A673 (cell line): ENCODE results near the gene GRAMD2B. TPM values are rescaled to one million over a fixed set of nuclear protein-coding genes. Genes with fewer than 3 reads are reported as not detected.

ENCODE experiments used
- BruUV-seq: library from RNA; stranded (reverse); fragments of 400-500 nt; replicated peaks from 2 replicates; lab custom pipeline; 2021; lab: Mats Ljungman, UMichigan
- CTCF ChIA-PET: fragments of 300-600 bp; sonication (Branson Sonifier 250); formaldehyde crosslinking; loops from one replicate; lab custom pipeline; 2022; ENCODE audit warnings: antibody characterized with exemption; lab: Charles Lee
- POLR2A ChIA-PET: fragments of 300-600 bp; sonication (Branson Sonifier 250); formaldehyde crosslinking; loops from one replicate; lab custom pipeline; 2022; ENCODE audit warnings: antibody characterized with exemption; ENCODE audit not compliant: low non-redundant PET; lab: Charles Lee
- DNase-seq: peaks from one replicate; pipeline ENCODE4 v3.0.0-alpha.2; 2015; ENCODE audit warnings: low spot score
- H3K27ac ChIP-seq: fragments of 200-600 bp; sonication (generic); 2 replicates; pipeline ENCODE4 v1.5.1; 2016; ENCODE audit warnings: mixed run types, low read depth, mild to moderate bottlenecking, mixed read lengths, antibody characterized with exemption, low read length; ENCODE audit not compliant: poor library complexity, severe bottlenecking
- H3K27me3 ChIP-seq: fragments of 200-600 bp; sonication (generic); replicated peaks from 2 replicates; pipeline ENCODE4 v1.6.1; 2017; ENCODE audit warnings: mixed run types, low read depth, mild to moderate bottlenecking, mixed read lengths, antibody characterized with exemption, low read length; ENCODE audit not compliant: insufficient read depth, poor library complexity
- H3K36me3 ChIP-seq: fragments of 200-600 bp; sonication (generic); 2 replicates; pipeline ENCODE4 v1.6.1; 2016; ENCODE audit warnings: mixed run types, mild to moderate bottlenecking, mixed read lengths, antibody characterized with exemption, low read length; ENCODE audit not compliant: insufficient read depth, poor library complexity, severe bottlenecking
- H3K4me1 ChIP-seq: fragments of 200-600 bp; sonication (generic); 2 replicates; pipeline ENCODE4 v1.6.1; 2017; ENCODE audit warnings: mixed run types, mild to moderate bottlenecking, mixed read lengths, antibody characterized with exemption, low read length; ENCODE audit not compliant: insufficient read depth, poor library complexity, severe bottlenecking
- H3K4me3 ChIP-seq: fragments of 200-600 bp; sonication (generic); 2 replicates; pipeline ENCODE4 v1.5.1; 2016; ENCODE audit warnings: low read depth, mixed run types, mild to moderate bottlenecking, mixed read lengths, low read length; ENCODE audit not compliant: poor library complexity, severe bottlenecking
- H3K9me3 ChIP-seq: fragments of 200-600 bp; sonication (generic); 2 replicates; pipeline ENCODE4 v1.6.1; 2016; ENCODE audit warnings: mixed run types, low read depth, mild to moderate bottlenecking, mixed read lengths, antibody characterized with exemption, low read length; ENCODE audit not compliant: poor library complexity, severe bottlenecking
- EZH2 ChIP-seq: fragments of 200-600 bp; sonication (generic); IDR thresholded peaks from 2 replicates; pipeline ENCODE4 v1.6.1; 2017; ENCODE audit warnings: borderline replicate concordance, low read depth, mild to moderate bottlenecking, mixed read lengths, antibody characterized with exemption, low read length; ENCODE audit not compliant: poor library complexity, severe bottlenecking
- intact Hi-C: fragments of 100-400 bp; cut with micrococcal nuclease; formaldehyde crosslinking; loops from one replicate; pipeline ENCODE4 v1.10.0; 2022; ENCODE audit not compliant: unreplicated experiment
- total RNA-seq: library from RNA; stranded (reverse); gene quantifications from 2 replicates; pipeline ENCODE4 v1.2.3, GENCODE V29; 2021
- TF ChIP-seq, protein P1 (sequence below): fragments of 300-800, 200-600 bp; sonication (generic); conservative IDR thresholded peaks from 2 replicates; pipeline ENCODE4 v1.5.1; 2017; ENCODE audit warnings: low read depth, mild to moderate bottlenecking, antibody characterized with exemption, low read length, moderate library complexity, mixed read lengths

Gene GRAMD2B
- total RNA-seq, 1 experiment from 2014 or later, result 2.6 TPM

DNA sequence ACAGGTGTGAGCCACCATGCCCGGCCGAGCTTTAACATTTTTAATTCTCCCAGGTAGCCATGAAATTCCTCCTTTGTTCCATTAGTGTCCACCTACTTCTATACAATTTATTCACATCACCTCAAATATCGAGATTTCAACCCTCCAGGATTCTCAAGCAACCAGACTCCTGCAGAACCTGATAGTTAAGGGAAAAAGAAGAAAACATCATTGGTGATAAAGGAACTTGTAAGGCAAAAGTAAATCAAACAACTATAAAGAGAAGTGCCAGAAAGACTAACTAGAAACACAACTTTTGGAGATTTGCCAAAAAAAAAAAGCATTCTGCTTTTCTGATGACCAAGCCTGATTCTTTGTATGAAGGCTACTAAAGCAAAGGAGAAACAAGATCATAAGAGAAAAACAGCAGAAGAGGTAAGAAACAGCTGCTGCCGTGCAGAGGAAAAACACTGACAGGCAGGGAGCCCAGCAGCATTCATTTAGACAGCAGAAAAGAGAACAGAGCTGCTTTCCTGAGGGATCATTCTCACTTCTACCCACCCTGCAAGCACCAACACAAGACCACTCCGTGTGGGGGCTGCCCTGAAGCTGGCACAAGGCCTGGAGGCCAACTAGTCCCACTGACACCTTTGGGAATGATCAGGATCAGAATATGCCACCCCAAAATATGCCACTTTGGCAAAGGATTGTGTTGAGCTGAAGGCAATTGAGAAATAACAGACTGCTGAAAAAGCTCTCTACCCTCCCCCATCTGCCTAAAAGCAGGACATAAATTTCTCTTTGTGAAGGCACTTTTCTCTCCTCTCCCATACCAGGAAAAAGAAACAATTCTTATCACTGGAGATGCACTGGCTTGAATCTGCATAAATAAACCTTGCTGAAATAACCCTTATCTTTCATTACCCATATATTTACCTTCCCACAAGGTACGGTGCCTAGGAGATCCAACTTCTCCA is 96.7 kb downstream of the GRAMD2B start:
- no peaks in the 10 kb centered on the region for H3K9me3 ChIP-seq
- CTCF ChIA-PET, result no interaction called here
- H3K36me3 ChIP-seq, result no peaks in the 10 kb centered on the region
- H3K4me3 ChIP-seq, result no peak overlapping the region
- no peak overlapping the region for H3K27ac ChIP-seq
- BruUV-seq, result no TSS peak
- no peaks in the 10 kb centered on the region for H3K4me1 ChIP-seq
- TF ChIP-seq, protein P1, sequence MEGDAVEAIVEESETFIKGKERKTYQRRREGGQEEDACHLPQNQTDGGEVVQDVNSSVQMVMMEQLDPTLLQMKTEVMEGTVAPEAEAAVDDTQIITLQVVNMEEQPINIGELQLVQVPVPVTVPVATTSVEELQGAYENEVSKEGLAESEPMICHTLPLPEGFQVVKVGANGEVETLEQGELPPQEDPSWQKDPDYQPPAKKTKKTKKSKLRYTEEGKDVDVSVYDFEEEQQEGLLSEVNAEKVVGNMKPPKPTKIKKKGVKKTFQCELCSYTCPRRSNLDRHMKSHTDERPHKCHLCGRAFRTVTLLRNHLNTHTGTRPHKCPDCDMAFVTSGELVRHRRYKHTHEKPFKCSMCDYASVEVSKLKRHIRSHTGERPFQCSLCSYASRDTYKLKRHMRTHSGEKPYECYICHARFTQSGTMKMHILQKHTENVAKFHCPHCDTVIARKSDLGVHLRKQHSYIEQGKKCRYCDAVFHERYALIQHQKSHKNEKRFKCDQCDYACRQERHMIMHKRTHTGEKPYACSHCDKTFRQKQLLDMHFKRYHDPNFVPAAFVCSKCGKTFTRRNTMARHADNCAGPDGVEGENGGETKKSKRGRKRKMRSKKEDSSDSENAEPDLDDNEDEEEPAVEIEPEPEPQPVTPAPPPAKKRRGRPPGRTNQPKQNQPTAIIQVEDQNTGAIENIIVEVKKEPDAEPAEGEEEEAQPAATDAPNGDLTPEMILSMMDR, result no peak
- no peak for TF ChIP-seq EZH2
- intact Hi-C loops, result no loop called here
- no peak for DNase-seq
- POLR2A ChIA-PET, result no interaction called here
- H3K27me3 ChIP-seq, result no peaks in the 10 kb centered on the region

DNA sequence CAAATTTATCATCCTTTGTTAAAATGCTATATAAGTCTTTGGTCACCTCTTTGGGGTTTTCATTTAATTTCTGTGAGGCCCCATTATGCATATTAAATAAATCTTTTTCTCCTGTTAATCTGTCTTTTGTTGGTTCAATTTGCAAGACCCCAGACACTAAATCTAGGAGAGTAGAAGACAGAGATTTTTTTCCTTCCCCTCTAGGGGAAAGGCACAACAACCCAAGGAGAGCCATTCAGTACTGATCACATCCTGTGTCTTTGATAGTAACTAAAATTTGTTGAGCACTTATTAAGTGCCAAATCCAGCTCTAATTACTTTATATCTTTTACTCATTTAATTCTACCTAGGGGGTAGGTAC is 97.4 kb downstream of the GRAMD2B start:
- Histone ChIP-seq H3K4me1 (peaks cover 3% of the 10 kb centered on the region), H3K27ac (no peak overlapping the region), H3K27me3 (no peaks in the 10 kb centered on the region), H3K9me3 (no peaks in the 10 kb centered on the region), H3K36me3 (no peaks in the 10 kb centered on the region), H3K4me3 (no peak overlapping the region)
- CTCF ChIA-PET, result no interaction called here
- TF ChIP-seq EZH2, result no peak
- TF ChIP-seq, protein P1, result no peak
- DNase-seq, result no peak
- intact Hi-C loops, result no loop called here
- POLR2A ChIA-PET, result no interaction called here
- BruUV-seq, result no TSS peak

DNA sequence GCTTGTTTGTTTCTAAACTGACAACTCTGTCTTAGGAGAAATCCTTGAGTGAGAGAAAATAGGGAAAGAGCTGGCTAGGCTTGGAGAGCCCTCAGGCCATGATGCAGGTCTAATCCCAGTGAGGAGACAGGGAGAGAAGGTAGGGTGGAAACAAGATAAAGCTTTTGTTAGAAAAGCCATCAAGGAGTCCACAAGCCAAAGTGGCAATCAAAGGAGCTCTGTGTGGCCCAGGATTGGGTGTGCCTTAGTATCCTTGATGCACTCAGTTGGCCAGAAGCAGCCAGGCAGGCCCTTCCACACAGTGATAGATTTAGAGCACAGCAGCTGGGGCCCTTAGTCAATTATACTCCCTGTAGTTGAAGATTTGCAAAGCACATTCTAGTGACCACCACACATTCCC is 97.9 kb downstream of the GRAMD2B start:
- Histone ChIP-seq H3K4me1 (peaks cover 9% of the 10 kb centered on the region), H3K9me3 (no peaks in the 10 kb centered on the region), H3K27me3 (no peaks in the 10 kb centered on the region), H3K4me3 (no peak overlapping the region), H3K27ac (no peak overlapping the region), H3K36me3 (no peaks in the 10 kb centered on the region)
- DNase-seq, result no peak
- POLR2A ChIA-PET, result no interaction called here
- CTCF ChIA-PET, result no interaction called here
- intact Hi-C loops, result no loop called here
- no peak for TF ChIP-seq EZH2
- BruUV-seq, result no TSS peak
